HG03280 (cell line): ENCODE measurements around the gene ACIN1.
A peak's percentile ranks its signal among the peaks of the same experiment; 100 is the strongest.
"Not testable (repeated sequence)": the region's sequence is repeated elsewhere in the genome, so short reads cannot be mapped to it uniquely, and the experiment has no call there.

Source experiments
- ATAC-seq: cut with Tn5 transposase; IDR thresholded peaks from one replicate; pipeline ENCODE4 v1.9.1; 2021; ENCODE audit warnings: mild to moderate bottlenecking, moderate library complexity; ENCODE audit not compliant: unreplicated experiment

ACIN1 gene

DNA sequence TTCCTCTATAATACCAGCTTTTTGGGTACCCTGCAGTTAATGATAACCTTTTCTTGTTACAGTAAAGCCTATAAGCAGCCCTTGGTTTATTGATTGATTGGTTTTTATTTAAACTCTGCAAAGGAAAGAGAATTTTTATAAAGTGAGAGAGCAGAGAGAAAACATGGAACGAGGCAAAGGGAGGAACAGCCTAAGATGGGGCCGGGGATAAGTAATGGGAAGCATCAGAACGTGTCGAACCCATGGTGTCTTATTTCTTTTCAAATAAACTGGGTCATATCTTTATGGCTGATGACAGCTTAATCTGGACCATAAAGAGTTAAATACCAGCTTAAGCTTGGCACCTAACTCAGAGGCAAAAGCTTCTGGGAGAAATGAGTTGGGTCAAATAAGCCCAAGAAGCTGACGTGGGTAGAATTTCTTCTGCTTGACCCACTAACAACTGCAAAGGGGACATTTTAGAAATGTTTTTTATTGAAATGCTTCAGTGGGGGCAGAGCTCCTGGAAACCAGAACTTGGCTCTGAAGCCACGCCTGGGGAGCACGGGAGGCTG lies 73.0 kb downstream of the ACIN1 start:
- no peak for ATAC-seq

GRCh38 chr14:23021434-23021833 lies 73.5 kb downstream of the ACIN1 start:
- ATAC-seq = no peak

DNA sequence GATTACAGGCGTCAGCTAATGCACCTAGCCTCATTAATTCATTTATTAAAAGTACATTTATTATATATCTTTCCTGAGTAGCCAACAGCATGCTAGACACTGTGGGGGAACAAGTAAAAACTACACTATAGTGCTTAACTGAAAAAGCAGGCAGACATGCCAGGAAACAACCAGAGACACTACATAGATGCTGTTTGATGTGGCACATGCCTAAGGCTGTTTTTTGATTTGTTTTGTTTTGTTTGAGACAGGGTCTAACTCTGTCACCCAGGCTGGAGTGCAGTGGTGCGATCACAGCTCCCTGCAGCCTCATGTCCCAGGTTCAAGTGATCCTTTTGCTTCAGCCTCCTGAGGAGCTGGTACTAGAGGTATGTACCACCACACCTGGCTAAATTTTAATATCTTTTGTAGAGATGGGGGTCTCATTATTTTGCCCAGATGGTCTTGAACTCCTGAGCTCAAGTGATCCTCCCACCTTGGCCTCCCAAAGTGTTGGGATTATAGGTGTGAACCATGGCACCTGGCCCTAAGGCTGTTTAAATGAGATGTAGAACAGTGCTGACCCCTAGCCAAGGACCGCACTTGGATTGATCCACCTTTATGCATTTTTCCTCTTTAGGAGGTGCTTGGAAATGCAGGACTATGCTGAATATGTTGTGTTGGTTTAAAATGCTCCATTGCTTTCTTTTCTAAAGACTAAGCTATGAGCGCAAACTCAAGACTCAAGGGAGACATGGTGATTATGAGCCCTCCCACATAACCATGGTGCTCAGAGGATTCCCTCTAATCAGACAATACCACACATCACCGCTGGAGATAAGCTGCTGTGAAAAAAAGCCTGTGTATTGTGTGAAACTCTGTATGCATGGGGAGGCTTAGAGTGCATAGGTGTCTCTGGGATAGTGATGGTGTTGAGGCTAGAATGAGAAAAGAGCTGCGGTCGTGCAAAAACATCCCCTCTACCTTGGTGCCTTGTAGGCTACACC lies 74.5 kb downstream of the ACIN1 start:
- ATAC-seq = no peak

GRCh38 chr14:23018107-23018506 lies 76.8 kb downstream of the ACIN1 start:
- no peak for ATAC-seq

DNA sequence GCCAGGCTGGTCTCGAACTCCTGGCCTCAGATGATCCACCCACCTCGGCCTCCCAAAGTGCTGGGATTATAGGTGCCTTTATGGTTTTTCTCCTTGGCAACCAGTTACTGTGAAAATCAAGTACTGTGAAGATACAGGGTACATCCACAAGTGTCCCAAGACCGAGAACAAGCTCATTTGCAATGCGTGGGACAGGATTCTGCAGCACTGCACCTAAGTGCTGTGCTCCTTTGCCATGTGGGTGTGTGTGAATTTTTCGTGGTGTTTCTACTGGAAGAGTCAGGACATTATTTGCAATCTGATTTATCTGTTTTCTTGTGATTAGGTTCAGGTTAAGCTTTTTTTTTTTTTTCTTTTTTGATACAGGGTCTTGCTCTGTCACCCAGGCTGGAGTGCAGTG lies 77.8 kb downstream of the ACIN1 start:
- no peak for ATAC-seq

DNA sequence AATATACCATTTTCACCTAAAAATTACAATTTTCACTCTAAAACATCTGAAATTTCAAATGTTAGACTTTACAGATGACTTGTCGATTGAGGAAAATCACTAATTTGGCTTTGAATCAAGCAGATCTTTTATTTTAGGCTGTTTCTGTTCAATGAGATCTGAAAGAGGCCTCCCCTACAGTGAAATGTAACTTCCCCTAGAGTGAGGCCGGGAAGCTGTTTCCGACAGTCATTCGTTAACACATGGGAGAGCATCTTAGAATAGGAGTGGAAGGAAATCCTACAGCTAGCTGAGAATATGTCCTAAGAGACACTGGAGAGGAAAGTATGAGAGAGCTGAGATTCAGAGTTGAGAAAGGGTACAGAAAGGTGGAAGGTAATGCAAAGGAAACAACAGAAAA lies 79.3 kb downstream of the ACIN1 start:
- ATAC-seq = no peak

DNA sequence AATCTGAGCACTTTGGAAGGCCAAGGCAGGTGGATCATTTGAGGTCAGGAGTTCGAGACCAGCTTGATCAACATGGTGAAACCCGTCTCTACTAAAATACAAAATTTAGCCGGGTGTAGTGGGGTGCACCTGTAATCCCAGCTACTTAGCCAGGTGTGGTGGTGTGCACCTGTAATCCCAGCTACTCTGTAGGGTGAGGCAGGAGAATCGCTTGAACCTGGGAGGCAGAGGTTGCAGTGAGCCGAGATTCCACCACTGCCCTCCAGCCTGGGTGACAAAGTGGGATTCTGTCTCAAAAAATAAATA lies 81.2 kb downstream of the ACIN1 start:
- not testable (repeated sequence) for ATAC-seq

DNA sequence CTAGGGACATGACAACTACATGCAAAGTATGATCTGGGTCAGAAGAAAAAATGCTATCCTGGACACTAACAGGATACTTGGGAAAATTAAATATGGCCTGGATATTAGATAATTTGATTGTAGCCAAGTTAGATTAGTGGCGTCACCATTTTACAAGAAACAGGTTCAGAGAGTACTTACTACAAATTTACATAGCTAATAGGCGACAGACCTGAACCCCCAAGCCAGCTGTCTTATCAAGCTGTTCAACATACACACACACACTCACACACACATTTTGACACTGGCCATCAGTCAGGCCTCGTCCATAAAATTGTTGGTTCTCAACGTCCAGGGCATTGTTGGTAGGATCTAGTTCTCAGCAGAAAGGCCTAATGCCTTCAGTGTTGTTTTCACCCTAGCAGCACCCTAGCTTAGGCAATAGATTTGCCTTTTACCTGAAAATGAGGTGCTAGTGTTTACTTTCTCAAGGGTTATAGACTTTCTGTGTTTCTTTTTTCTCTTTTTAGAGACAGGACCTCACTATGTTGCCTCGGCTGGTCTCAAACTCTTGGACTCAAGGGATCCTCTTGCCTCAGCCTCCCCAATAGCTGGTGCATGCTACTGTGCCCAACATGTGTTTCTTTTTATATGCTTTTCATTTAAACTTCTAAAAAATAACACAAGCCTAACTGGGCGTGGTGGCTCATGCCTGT lies 81.7 kb downstream of the ACIN1 start:
- no peak for ATAC-seq

- ATAC-seq = peak; percentile 39
Observed at GRCh38 chr14:23009939-23010726, 84.8 kb downstream of the ACIN1 start, which contains the start of gene C14orf93. Gene C14orf93 (minus strand): TSS chr14:23010143. CDS start chr14:22999023, 11,120 bp downstream.

- no peak for ATAC-seq
Observed at GRCh38 chr14:23009483-23009938, 85.4 kb downstream of the ACIN1 start.

- ATAC-seq = no peak
Observed at GRCh38 chr14:23008831-23009230, 86.1 kb downstream of the ACIN1 start.
